H9 (cell line): ENCODE measurements around the gene USE1. TPM values are rescaled to one million over a fixed set of nuclear protein-coding genes. Genes with fewer than 3 reads are reported as not detected.

ENCODE experiments used
- DNase-seq: peaks from one replicate; pipeline ENCODE4 v3.0.0-alpha.2; 2017
- H2AFZ ChIP-seq: one replicate; pipeline ENCODE4 v1.6.1; 2013; ENCODE audit warnings: mild to moderate bottlenecking, low read length, control low read depth, moderate library complexity
- H2AK5ac ChIP-seq: 2 replicates; pipeline ENCODE4 v1.6.1; 2013; ENCODE audit warnings: low read length, control low read depth, mixed read lengths; ENCODE audit not compliant: insufficient read length
- H2BK120ac ChIP-seq: one replicate; pipeline ENCODE4 v1.6.1; 2013; ENCODE audit warnings: low read depth, mild to moderate bottlenecking, low read length, control low read depth, inconsistent platforms; ENCODE audit not compliant: poor library complexity, severe bottlenecking
- H2BK12ac ChIP-seq: 2 replicates; pipeline ENCODE4 v1.6.1; 2013; ENCODE audit warnings: low read length, control low read depth, mixed read lengths, low read depth; ENCODE audit not compliant: insufficient read length
- H2BK15ac ChIP-seq: 2 replicates; pipeline ENCODE4 v1.6.1; 2013; ENCODE audit warnings: low read depth, low read length, control low read depth
- H2BK20ac ChIP-seq: one replicate; pipeline ENCODE4 v1.6.1; 2013; ENCODE audit warnings: low read depth, mild to moderate bottlenecking, low read length, control low read depth, inconsistent platforms; ENCODE audit not compliant: poor library complexity, severe bottlenecking
- H2BK5ac ChIP-seq: 2 replicates; pipeline ENCODE4 v1.6.1; 2013; ENCODE audit warnings: low read length, control low read depth, mixed read lengths; ENCODE audit not compliant: insufficient read length
- H3K14ac ChIP-seq: 2 replicates; pipeline ENCODE4 v1.6.1; 2013; ENCODE audit warnings: low read length, control low read depth; ENCODE audit not compliant: insufficient read depth
- H3K18ac ChIP-seq: 2 replicates; pipeline ENCODE4 v1.6.1; 2013; ENCODE audit warnings: low read depth, mild to moderate bottlenecking, mixed read lengths, low read length, control low read depth; ENCODE audit not compliant: insufficient read length
- H3K23ac ChIP-seq: 2 replicates; pipeline ENCODE4 v1.6.1; 2013; ENCODE audit warnings: low read length, control low read depth, mixed read lengths, low read depth; ENCODE audit not compliant: insufficient read length
- H3K23me2 ChIP-seq: 2 replicates; pipeline ENCODE4 v1.6.1; 2013; ENCODE audit warnings: low read depth, mild to moderate bottlenecking, mixed read lengths, low read length, control low read depth; ENCODE audit not compliant: insufficient read length, poor library complexity, severe bottlenecking
- H3K27ac ChIP-seq: 2 replicates; pipeline ENCODE4 v1.5.1; 2013; ENCODE audit warnings: low read length, control low read depth, mixed read lengths, low read depth; ENCODE audit not compliant: insufficient read length
- H3K27me3 ChIP-seq: 2 replicates; pipeline ENCODE4 v1.6.1; 2013; ENCODE audit warnings: low read length, control low read depth, inconsistent platforms; ENCODE audit not compliant: insufficient read depth
- H3K4ac ChIP-seq: 2 replicates; pipeline ENCODE4 v1.6.1; 2013; ENCODE audit warnings: low read depth, mild to moderate bottlenecking, control low read depth, inconsistent platforms, low read length, moderate library complexity
- H3K4me1 ChIP-seq: 2 replicates; pipeline ENCODE4 v1.6.1; 2013; ENCODE audit warnings: low read length, control low read depth, inconsistent platforms; ENCODE audit not compliant: insufficient read depth
- H3K4me2 ChIP-seq: 2 replicates; pipeline ENCODE4 v1.6.1; 2013; ENCODE audit warnings: low read length, control low read depth, mixed read lengths; ENCODE audit not compliant: insufficient read length, insufficient read depth
- H3K56ac ChIP-seq: 2 replicates; pipeline ENCODE4 v1.6.1; 2013; ENCODE audit warnings: low read depth, mild to moderate bottlenecking, mixed read lengths, low read length, control low read depth; ENCODE audit not compliant: insufficient read length
- H3K79me1 ChIP-seq: 2 replicates; pipeline ENCODE4 v1.6.1; 2013; ENCODE audit warnings: low read depth, mild to moderate bottlenecking, moderate library complexity, low read length, control low read depth, inconsistent platforms; ENCODE audit not compliant: insufficient read depth, poor library complexity, severe bottlenecking
- H3K79me2 ChIP-seq: 2 replicates; pipeline ENCODE4 v1.6.1; 2013; ENCODE audit warnings: low read length, control low read depth, inconsistent platforms; ENCODE audit not compliant: insufficient read depth
- H3K9ac ChIP-seq: 2 replicates; pipeline ENCODE4 v1.6.1; 2013; ENCODE audit warnings: low read length, control low read depth, mixed read lengths; ENCODE audit not compliant: insufficient read length; ENCODE audit errors: extremely low read depth
- H3K9me3 ChIP-seq: one replicate; pipeline ENCODE4 v1.6.1; 2013; ENCODE audit warnings: low read depth, low read length, inconsistent platforms; ENCODE audit not compliant: control insufficient read depth
- H3T11ph ChIP-seq: one replicate; pipeline ENCODE4 v1.6.1; 2013; ENCODE audit warnings: mild to moderate bottlenecking, low read length, control low read depth, inconsistent platforms
- H4K20me1 ChIP-seq: one replicate; pipeline ENCODE4 v1.6.1; 2013; ENCODE audit not compliant: control insufficient read depth, insufficient read length, insufficient read depth
- H4K5ac ChIP-seq: 2 replicates; pipeline ENCODE4 v1.6.1; 2013; ENCODE audit warnings: low read depth, mild to moderate bottlenecking, mixed read lengths, low read length, control low read depth; ENCODE audit not compliant: insufficient read length
- H4K8ac ChIP-seq: replicated peaks from 2 replicates; pipeline ENCODE4 v1.6.1; 2013; ENCODE audit warnings: low read length, control low read depth, mixed read lengths, low read depth; ENCODE audit not compliant: insufficient read length
- H4K91ac ChIP-seq: 2 replicates; pipeline ENCODE4 v1.6.1; 2013; ENCODE audit warnings: low read depth, mild to moderate bottlenecking, moderate library complexity, mixed read lengths, low read length, control low read depth; ENCODE audit not compliant: insufficient read length
- H3K27ac Mint-ChIP-seq, 3 experiments: 2 replicates in 2 of 3; 3 replicates in 1 of 3; pipeline ENCODE4 v1.8.0; 2020 to 2021; ENCODE audit warnings: mixed read lengths in 3 of 3, mild to moderate bottlenecking in 1 of 3, moderate library complexity in 1 of 3
- H3K27me3 Mint-ChIP-seq: 2 replicates; pipeline ENCODE4 v1.8.0; 2021; ENCODE audit warnings: low read depth, mild to moderate bottlenecking, moderate library complexity, mixed read lengths
- H3K36me3 Mint-ChIP-seq, 3 experiments: 2 replicates in 2 of 3; 3 replicates in 1 of 3; pipeline ENCODE4 v1.8.0; 2020 to 2021; ENCODE audit warnings: low read depth in 3 of 3, mixed read lengths in 3 of 3; ENCODE audit not compliant: insufficient read depth in 1 of 3
- H3K4me1 Mint-ChIP-seq, 2 experiments: 2 replicates each; pipeline ENCODE4 v1.8.0; 2020; ENCODE audit warnings: mixed read lengths in 2 of 2
- H3K4me3 Mint-ChIP-seq, 2 experiments: 2 replicates in 1 of 2; 3 replicates in 1 of 2; pipeline ENCODE4 v1.8.0; 2020 to 2021; ENCODE audit warnings: mild to moderate bottlenecking in 2 of 2, mixed read lengths in 2 of 2, moderate library complexity in 1 of 2
- H3K9me3 Mint-ChIP-seq, 2 experiments: 2 replicates in 1 of 2; 3 replicates in 1 of 2; pipeline ENCODE4 v1.8.0; 2020; ENCODE audit warnings: mild to moderate bottlenecking in 2 of 2, mixed read lengths in 2 of 2, moderate library complexity in 1 of 2
- WGBS: extraction: QIAGEN DNeasy Blood & Tissue Kit; methylation state at CpG from one replicate; pipeline ENCODE4 v1.1.7; 2013; ENCODE audit warnings: missing lambda C conversion rate, low lambda C conversion rate, mixed read lengths; ENCODE audit not compliant: insufficient read length; ENCODE audit errors: extremely low coverage; 5-methylcytosine and 5-hydroxymethylcytosine counted together
- total RNA-seq: library from RNA; stranded (reverse); gene quantifications from 2 replicates; pipeline ENCODE4 v1.2.1, GENCODE V29; 2021
- TF ChIP-seq, protein P1 (sequence below): fragments of 200-600 bp; sonication (generic); conservative IDR thresholded peaks from 3 replicates; pipeline ENCODE4 v1.8.0; 2021; ENCODE audit warnings: antibody characterized with exemption, mild to moderate bottlenecking

Gene USE1
- total RNA-seq, 1 experiment from 2014 or later: 16.2 TPM

DNA sequence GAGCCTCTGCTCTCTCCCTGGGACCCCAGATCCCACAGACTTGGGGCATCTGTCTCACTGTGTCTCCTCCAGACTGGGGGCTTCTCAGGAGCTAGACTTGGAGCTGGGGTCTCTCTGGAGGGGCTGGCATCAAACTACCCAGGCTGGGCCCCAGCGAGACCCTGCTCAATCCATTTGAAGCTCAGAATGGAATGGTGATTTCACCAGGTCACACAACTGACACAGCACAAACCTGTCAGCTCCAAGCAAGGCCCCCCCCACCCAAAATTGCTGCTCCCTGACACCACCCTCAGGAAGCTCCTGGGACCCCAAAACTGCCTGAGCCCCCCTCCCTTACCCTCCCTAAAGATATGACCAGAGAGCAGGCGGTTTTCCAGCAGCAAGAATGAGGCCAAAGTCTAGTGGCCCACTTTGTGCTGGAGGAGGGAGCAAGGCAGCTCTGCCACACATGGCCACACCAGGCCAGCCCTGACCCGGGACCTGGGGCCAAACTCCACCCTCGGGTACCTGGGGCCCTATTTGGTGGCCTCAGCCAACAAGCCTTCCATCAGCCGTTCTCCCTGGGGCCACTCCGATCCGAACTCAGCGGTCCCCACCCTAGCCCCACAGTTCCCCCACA, 28.2 kb downstream of the USE1 start:
- no peak overlapping the region for H3K4ac ChIP-seq
- peak overlapping the region; percentile 3 for H3K14ac ChIP-seq
- Mint-ChIP-seq H3K27me3 (peaks cover 2% of the 10 kb centered on the region; the same call in 1 of the 2 replicates), H3K27ac (peak overlapping the region; percentile 22 to 97 (median 81); a peak in 3 of 7 replicates), H3K36me3 (peaks cover 2 to 28% (median 23%) of the 10 kb centered on the region in 3 experiments), H3K9me3 (peaks cover 0 to 3% of the 10 kb centered on the region in 2 experiments; a peak in 1 of 5 replicates), H3K4me1 (peaks cover 35 to 41% of the 10 kb centered on the region in 2 experiments), H3K4me3 (peak overlapping the region; percentile 91 to 95)
- H4K91ac ChIP-seq: no peak overlapping the region
- peaks cover 17% of the 10 kb centered on the region for H3K23me2 ChIP-seq
- H4K20me1 ChIP-seq: no peaks in the 10 kb centered on the region
- no peak overlapping the region for H4K8ac ChIP-seq
- no peak overlapping the region for H4K5ac ChIP-seq
- H3K79me1 ChIP-seq: peaks cover 3% of the 10 kb centered on the region
- TF ChIP-seq, protein P1, sequence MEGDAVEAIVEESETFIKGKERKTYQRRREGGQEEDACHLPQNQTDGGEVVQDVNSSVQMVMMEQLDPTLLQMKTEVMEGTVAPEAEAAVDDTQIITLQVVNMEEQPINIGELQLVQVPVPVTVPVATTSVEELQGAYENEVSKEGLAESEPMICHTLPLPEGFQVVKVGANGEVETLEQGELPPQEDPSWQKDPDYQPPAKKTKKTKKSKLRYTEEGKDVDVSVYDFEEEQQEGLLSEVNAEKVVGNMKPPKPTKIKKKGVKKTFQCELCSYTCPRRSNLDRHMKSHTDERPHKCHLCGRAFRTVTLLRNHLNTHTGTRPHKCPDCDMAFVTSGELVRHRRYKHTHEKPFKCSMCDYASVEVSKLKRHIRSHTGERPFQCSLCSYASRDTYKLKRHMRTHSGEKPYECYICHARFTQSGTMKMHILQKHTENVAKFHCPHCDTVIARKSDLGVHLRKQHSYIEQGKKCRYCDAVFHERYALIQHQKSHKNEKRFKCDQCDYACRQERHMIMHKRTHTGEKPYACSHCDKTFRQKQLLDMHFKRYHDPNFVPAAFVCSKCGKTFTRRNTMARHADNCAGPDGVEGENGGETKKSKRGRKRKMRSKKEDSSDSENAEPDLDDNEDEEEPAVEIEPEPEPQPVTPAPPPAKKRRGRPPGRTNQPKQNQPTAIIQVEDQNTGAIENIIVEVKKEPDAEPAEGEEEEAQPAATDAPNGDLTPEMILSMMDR: no peak
- H3T11ph ChIP-seq: no peak overlapping the region
- H3K79me2 ChIP-seq: peaks cover 26% of the 10 kb centered on the region; the same call in 1 of the 2 replicates
- WGBS: no CpG with 5 or more reads among the region's 8 CpGs
- H3K4me2 ChIP-seq: peak overlapping the region; percentile 63
- DNase-seq: no peak
- H2AK5ac ChIP-seq: no peak overlapping the region
- no peak overlapping the region for H3K27ac ChIP-seq
- H2BK120ac ChIP-seq: no peak overlapping the region
- H3K9me3 ChIP-seq: no peaks in the 10 kb centered on the region
- H3K56ac ChIP-seq: no peak overlapping the region
- no peak overlapping the region for H2BK5ac ChIP-seq
- H2AFZ ChIP-seq: no peak overlapping the region
- peak overlapping the region; percentile 6 for H3K9ac ChIP-seq
- H3K27me3 ChIP-seq: no peaks in the 10 kb centered on the region
- H3K18ac ChIP-seq: no peak overlapping the region
- no peak overlapping the region for H2BK12ac ChIP-seq
- H2BK20ac ChIP-seq: no peak overlapping the region
- H3K23ac ChIP-seq: no peak overlapping the region
- H3K4me1 ChIP-seq: peaks cover 4% of the 10 kb centered on the region; the same call in 1 of the 2 replicates
- no peak overlapping the region for H2BK15ac ChIP-seq
